ENCODE results near the gene CSF2RB. TPM values are rescaled to one million over a fixed set of nuclear protein-coding genes. Genes with fewer than 3 reads are reported as not detected.

CSF2RB gene
- total and polyA plus RNA-seq, 2 donors (not counting 3 experiments of a cell fraction or from before 2014, with no cell fraction given): 20.6 to 68.2 TPM

- Histone ChIP-seq H3K79me2 (ENCODE audit: control insufficient read depth, insufficient read depth, low read length) (no peaks in the 10 kb centered on the region), H3K27ac (ENCODE audit: insufficient read depth, low read depth, low read length) (no peak overlapping the region), H3K4me3 (replicated peaks in 1 of 3; ENCODE audit: insufficient read depth in 1 of 3, low read depth in 1 of 3, low read length in 3 of 3) (no peak overlapping the region), H3K4me1 (ENCODE audit: control insufficient read depth, extremely low read depth, insufficient read depth, low read length) (no peaks in the 10 kb centered on the region), H4K20me1 (replicated peaks; ENCODE audit: control insufficient read depth, extremely low read depth, insufficient read depth, low read length) (no peaks in the 10 kb centered on the region), H3K9ac (replicated peaks; ENCODE audit: extremely low read depth, insufficient read depth, low read length) (no peak overlapping the region), H2AFZ (ENCODE audit: low read depth, low read length) (no peak overlapping the region), H3K4me2 (ENCODE audit: insufficient read depth, low read length) (no peak overlapping the region), H3K36me3 (ENCODE audit: control insufficient read depth in 2 of 2, extremely low read depth in 1 of 2, insufficient read depth in 2 of 2, low read length in 2 of 2) (no peaks in the 10 kb centered on the region), H3K9me1 (replicated peaks; ENCODE audit: control insufficient read depth, extremely low read depth, insufficient read depth, low read length) (no peaks in the 10 kb centered on the region), H3K9me3 (replicated peaks; ENCODE audit: control insufficient read depth, insufficient read depth, low read length) (peaks cover 2% of the 10 kb centered on the region), H3K27me3 (ENCODE audit: control insufficient read depth in 2 of 2, insufficient read depth in 2 of 2, low read length in 2 of 2) (peaks cover 0 to 5% of the 10 kb centered on the region in 2 experiments)
- FAIRE-seq (no peak), DNase-seq (ENCODE audit: low read depth, low spot score) (no peak)
- ChIA-PET POLR2A (no interaction called here), CTCF (interaction anchor here (0.8 to 9.1 kb wide), 5 partner anchors 12 to 224 kb away, joined by 3 to 120 read pairs (median 4); partner anchors contain the start of gene NCF4)
- TF ChIP-seq JUN (IDR thresholded peaks at IDR 0.05; ENCODE audit: borderline replicate concordance, insufficient read depth, insufficient read length, low read depth) (no peak), POLR2AphosphoS5 (IDR thresholded peaks at IDR 0.05; ENCODE audit: insufficient read depth, low read depth, low read length) (no peak), FOS (IDR thresholded peaks at IDR 0.05; ENCODE audit: borderline replicate concordance, insufficient read depth, low read length) (no peak), CTCF (IDR thresholded peaks at IDR 0.05; ENCODE audit: extremely low read depth in 1 of 2, insufficient read depth in 1 of 2, low read depth in 1 of 2, low read length in 2 of 2) (no peak), GATA2 (IDR thresholded peaks at IDR 0.05; ENCODE audit: insufficient read depth, insufficient read length, low read depth, low read length) (no peak), EZH2 (IDR thresholded peaks at IDR 0.05; ENCODE audit: borderline replicate concordance, low read depth, low read length, severe bottlenecking) (no peak), MYC (IDR thresholded peaks at IDR 0.05; ENCODE audit: low read depth, low read length) (no peak), POLR2A (IDR thresholded peaks at IDR 0.05; ENCODE audit: low read depth, low read length) (no peak), MAX (IDR thresholded peaks at IDR 0.05; ENCODE audit: insufficient read depth, insufficient read length) (no peak)
- dilution Hi-C loops (cut with MboI; ENCODE audit: extremely low pct_ligation_motif_present, low sequenced_read_pairs): no loop called here
- intact Hi-C loops (cut with micrococcal nuclease): loop anchor here (10.0 kb wide), 1 partner anchor 417 kb away; no protein-coding TSS in a partner anchor
- BruUV-seq (replicated peaks): no TSS peak
These were observed 67.9 kb downstream of the CSF2RB start for GRCh38 chr22:36981247-36981775.
